SK-N-SH (cell line): Measurements from ENCODE around the gene CIROP.

Experiments
- CHD2 ChIP-seq: fragments of 150-350 bp; IDR thresholded peaks from 2 replicates; pipeline ENCODE4 v1.6.1; 2018; ENCODE audit warnings: low read length; ENCODE audit not compliant: partially characterized antibody
- CTCF ChIP-seq: fragments of 200-600 bp; sonication (generic); IDR thresholded peaks from 2 replicates; pipeline ENCODE4 v1.6.1; 2017; ENCODE audit warnings: antibody characterized with exemption, mild to moderate bottlenecking, moderate library complexity
- EP300 ChIP-seq, 2 experiments: IDR thresholded peaks; 2 replicates each; pipeline versions ENCODE4 v1.4.0 to v1.6.1; 2012; ENCODE audit warnings: borderline replicate concordance in 1 of 2, low read depth in 1 of 2, low read length in 1 of 2
- FOXJ3 ChIP-seq: sonication (generic); formaldehyde crosslinking; IDR thresholded peaks from 2 replicates; pipeline ENCODE4 v1.5.1; 2020; ENCODE audit warnings: mild to moderate bottlenecking, missing genetic modification reagents
- FOXM1 ChIP-seq: IDR thresholded peaks from 2 replicates; pipeline ENCODE4 v1.4.0; 2012; ENCODE audit warnings: low read depth, mild to moderate bottlenecking
- GABPA ChIP-seq: IDR thresholded peaks from 2 replicates; pipeline ENCODE4 v1.4.0; 2012; ENCODE audit warnings: low read depth, mild to moderate bottlenecking
- JUND ChIP-seq: IDR thresholded peaks from 2 replicates; pipeline ENCODE4 v1.4.0; 2012
- POLR2AphosphoS5 ChIP-seq: IDR thresholded peaks from 2 replicates; pipeline ENCODE4 v1.6.1; 2012; ENCODE audit warnings: low read depth, low read length
- RCOR1 ChIP-seq: fragments of 150-350 bp; IDR thresholded peaks from 2 replicates; pipeline ENCODE4 v1.6.1; 2017; ENCODE audit warnings: antibody characterized with exemption, low read length
- REST ChIP-seq: IDR thresholded peaks from 2 replicates; pipeline ENCODE4 v1.6.1; 2012; ENCODE audit warnings: mild to moderate bottlenecking, low read depth, low read length, moderate library complexity
- RFX5 ChIP-seq: IDR thresholded peaks from 2 replicates; pipeline ENCODE4 v1.6.1; 2012; ENCODE audit warnings: mild to moderate bottlenecking, improper control_type of control experiment, low read length
- SIN3A ChIP-seq: IDR thresholded peaks from 2 replicates; pipeline ENCODE4 v1.6.1; 2012; ENCODE audit warnings: low read depth, mild to moderate bottlenecking, low read length, moderate library complexity, borderline replicate concordance
- SMC3 ChIP-seq: IDR thresholded peaks from 2 replicates; pipeline ENCODE4 v1.6.1; 2012; ENCODE audit warnings: low read depth, low read length, improper control_type of control experiment
- TCF12 ChIP-seq: IDR thresholded peaks from 2 replicates; pipeline ENCODE4 v1.4.0; 2012

GRCh38 chr14:23119363-23120327 lies 14.9 kb upstream of the CIROP start:
- TF ChIP-seq CTCF (no peak), RFX5 (no peak), POLR2AphosphoS5 (no peak), TCF12 (no peak), SMC3 (no peak), SIN3A (no peak), REST (no peak), FOXM1 (no peak), GABPA (no peak), EP300 (IDR thresholded peaks at IDR 0.05; ENCODE audit: borderline replicate concordance in 1 of 2, low read depth in 1 of 2, low read length in 1 of 2) (no peak), FOXJ3 (CRISPR knock-in tag) (no peak), CHD2 (no peak), JUND (no peak), RCOR1 (no peak)
